ENCODE results near the gene RALGPS1.

The RALGPS1 gene

DNA sequence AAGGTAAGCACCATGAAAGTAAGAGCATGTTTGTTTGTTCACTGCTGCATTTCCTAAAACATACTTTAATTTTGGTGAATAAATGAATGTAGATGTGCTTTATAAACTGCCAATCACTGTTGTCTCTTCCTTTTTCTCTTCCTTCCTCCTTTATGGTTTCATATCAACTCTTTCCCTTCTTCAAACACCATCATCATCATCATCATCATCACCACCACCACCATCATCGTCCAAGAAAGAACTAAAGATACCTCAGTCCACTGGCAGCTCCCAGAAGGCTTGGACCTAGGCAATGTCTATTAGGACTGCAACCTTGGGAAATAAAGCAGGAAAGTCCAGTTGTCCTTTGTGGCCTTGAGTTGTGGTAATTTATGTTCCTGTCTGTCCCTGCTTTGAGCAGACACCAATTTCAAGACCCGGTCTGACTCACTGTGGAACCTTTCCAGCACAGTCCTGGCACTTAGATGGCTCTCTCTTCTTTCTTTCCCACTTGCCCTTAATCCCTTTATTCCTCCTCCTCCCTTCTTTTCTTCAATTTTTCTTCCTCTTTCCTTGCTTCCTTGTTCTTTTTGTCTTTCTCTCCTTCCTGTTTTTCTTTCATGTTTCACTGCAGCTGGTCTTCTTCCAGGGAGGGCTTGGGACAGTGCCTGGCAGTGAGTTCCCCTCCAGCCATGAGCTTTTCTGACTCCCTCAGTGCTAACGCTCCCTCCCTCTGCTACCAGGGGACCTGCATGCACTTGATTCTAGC, 108.5 kb downstream of the RALGPS1 start:
- DNase-seq (ENCODE audit: low read depth), result no peak

GRCh38 chr9:127025042-127025441, 110.5 kb downstream of the RALGPS1 start:
- DNase-seq (ENCODE audit: low read depth), result no peak

GRCh38 chr9:127027694-127028093, 113.1 kb downstream of the RALGPS1 start:
- no peak for DNase-seq (ENCODE audit: low read depth)

GRCh38 chr9:127029548-127029947, 115.0 kb downstream of the RALGPS1 start:
- no peak for DNase-seq (ENCODE audit: low read depth)

DNA sequence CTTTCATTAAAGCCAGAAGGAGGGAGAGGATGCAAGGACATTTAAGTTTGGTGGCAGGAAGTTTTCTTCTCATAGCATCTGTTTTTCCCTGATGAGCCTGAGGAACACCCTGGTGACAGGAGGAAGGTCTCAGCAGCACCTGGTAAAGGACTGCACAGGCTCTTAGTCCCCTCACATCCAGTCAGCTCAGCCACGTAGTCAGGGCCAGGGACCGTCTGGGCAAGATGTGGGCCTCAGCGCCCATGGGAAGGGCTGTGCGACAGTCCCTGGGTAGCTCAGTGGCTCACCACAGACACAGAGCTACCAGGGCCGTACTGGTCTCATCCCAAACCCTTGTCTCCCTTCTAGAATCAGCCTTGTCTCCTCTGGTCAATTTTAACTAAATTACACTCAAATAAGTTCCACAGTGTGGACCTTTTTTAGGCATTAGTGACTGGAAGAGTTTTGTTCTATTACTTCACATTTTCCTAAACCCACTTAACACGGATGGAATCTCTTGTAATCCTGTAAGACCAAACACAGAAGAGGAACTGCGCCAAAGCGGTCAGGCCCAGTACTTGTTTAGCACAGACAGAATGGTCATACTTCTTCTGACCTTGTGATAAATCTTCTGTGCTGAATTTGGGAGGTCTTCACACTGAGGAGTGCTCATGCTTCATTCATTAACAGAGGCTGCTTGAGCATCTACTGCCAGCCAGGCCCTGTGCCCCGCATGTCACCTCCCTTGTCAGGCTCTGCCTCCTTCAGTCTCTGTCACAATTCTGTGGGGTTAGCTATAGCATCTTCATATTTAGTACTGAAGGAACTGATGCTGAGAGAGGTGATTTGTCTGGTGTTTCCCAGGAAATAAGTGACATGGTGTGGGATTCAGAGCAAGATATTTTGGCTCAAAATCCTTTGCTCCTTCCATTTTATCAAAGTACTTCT, 116.5 kb downstream of the RALGPS1 start:
- DNase-seq (ENCODE audit: low read depth), result no peak

- no peak for DNase-seq (ENCODE audit: low read depth)
These were observed 117.7 kb downstream of the RALGPS1 start for GRCh38 chr9:127032256-127032655.

DNA sequence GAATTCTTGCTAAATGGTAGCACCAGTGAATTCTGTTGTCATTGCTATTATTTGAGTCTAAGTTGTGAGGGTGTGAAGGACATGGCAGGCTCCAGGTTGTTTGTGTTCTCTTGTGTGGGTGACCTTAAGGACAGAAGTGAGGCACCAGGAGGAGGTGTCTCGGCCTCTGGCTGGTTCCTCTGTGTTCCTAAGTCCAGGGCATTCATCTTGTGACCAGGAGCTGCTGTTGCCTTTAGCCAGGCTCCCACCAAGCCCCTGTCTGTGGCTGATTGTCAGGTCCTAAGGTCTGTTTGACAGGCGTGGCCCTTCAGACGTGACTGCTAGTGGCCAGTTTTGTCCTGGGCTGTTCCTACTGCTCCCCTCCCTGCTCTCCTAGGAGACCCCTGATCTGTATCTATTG, 118.5 kb downstream of the RALGPS1 start:
- DNase-seq (ENCODE audit: low read depth), result no peak

- no peak for DNase-seq (ENCODE audit: low read depth)
These were observed 119.2 kb downstream of the RALGPS1 start for GRCh38 chr9:127033789-127034188.

- no peak for DNase-seq (ENCODE audit: low read depth)
These were observed 120.1 kb downstream of the RALGPS1 start for GRCh38 chr9:127034691-127035090.

- no peak for DNase-seq (ENCODE audit: low read depth)
These were observed 120.8 kb downstream of the RALGPS1 start for GRCh38 chr9:127035423-127035822.

DNA sequence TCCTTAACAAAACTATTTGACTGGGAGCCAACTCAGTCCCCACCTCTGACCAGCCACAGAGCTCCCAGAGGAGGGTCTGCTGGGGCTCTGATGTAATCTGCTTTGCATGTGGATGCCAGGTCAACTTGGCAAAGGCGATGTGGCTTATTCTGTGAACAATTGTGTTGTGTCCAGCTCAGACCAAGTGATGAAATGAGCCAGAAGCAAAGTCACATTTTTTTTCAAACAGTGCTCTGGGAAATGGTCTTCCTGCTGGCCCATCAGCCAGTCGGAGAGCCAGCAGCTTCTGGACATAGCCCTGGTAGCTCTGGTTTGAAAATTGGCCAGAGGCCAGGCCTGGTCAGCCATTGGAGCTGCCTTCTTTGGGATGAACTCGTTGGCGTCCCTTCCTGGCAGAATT, 121.4 kb downstream of the RALGPS1 start:
- no peak for DNase-seq (ENCODE audit: low read depth)

- DNase-seq (ENCODE audit: low read depth), result no peak
These were observed 121.9 kb downstream of the RALGPS1 start for GRCh38 chr9:127036437-127036836.

GRCh38 chr9:127038531-127038930, 123.9 kb downstream of the RALGPS1 start:
- no peak for DNase-seq (ENCODE audit: low read depth)

GRCh38 chr9:127039492-127039891, 124.9 kb downstream of the RALGPS1 start:
- DNase-seq (ENCODE audit: low read depth), result no peak

DNA sequence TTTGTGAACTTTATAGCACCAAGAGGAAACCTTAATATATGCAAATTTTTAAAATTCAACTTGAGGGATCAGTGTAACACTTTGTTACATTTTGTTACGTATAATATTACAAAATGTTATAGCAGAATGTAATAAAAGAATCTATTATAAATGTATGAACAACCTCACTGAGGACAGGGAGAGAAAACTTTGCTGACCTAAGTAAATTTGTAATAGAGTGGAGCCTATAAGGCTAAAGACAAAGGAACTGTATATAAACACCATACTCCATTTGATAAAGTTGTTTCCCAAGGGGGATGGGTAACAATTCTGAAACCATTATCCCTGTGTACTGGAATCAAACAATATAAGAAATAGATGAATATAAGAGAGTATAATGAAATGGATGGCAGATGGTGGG, 130.6 kb downstream of the RALGPS1 start:
- no peak for DNase-seq (ENCODE audit: low read depth)

DNA sequence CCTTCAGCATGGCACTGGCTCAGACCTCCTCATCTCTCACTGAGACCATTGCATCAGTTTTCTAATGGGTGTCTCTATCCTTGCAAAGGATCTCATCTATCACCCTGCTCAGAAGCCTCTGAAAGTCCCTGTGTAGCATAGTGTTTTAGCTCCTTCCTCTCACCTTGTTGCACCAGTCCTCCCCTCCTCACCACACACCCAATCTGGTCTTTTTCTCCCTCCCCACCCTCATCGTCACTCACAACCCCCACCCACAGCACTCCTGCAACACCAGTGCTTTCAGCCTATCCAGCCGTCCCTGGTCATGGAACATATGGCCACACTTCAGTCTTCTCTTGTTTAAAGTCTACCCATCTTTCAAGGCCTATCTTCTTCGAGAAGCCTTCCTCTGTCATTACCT, 133.4 kb downstream of the RALGPS1 start:
- no peak for DNase-seq (ENCODE audit: low read depth)

DNA sequence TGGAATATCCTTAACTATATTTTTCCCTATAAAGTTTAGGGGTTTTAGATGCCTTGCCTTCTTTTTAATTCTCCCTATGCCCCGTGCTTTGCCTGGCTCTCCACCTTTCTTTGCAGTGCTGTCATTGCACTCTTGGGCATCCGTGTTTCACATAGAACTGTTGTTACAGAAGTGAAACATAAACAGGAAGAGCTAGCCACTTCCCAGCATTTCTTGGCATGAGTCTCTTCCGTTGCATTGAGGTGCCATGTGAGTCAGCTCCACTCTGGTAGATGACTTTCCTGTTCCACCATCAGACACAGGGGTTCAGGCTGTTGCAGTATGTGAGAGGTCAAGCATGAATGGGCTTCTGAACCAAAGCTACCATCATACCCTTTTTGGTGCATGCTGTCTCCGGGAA, 134.5 kb downstream of the RALGPS1 start:
- DNase-seq (ENCODE audit: low read depth), result no peak

DNA sequence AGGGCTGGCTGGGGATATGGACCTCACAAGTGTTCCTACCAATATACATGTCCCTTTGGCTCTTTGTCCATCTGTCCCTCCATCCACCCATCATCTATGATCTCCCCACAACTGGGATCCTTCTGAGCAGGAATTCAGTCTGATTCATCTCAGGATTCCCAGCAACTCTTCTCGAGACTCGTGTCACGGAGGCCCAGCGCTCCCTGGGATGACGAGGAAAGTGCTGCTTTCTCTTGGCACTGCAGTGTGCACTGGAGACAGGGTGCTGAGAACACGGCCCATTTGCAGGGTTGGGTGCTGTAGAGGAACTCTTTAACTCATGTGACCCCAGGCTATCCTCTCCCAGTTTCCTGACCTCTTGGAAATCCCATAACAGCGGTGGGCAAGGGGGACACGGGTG, 135.0 kb downstream of the RALGPS1 start:
- no peak for DNase-seq (ENCODE audit: low read depth)

- DNase-seq (ENCODE audit: low read depth), result no peak
These were observed 135.6 kb downstream of the RALGPS1 start for GRCh38 chr9:127050152-127050551.

- no peak for DNase-seq (ENCODE audit: low read depth)
These were observed 136.0 kb downstream of the RALGPS1 start for GRCh38 chr9:127050591-127051001.

GRCh38 chr9:127051881-127052595, 137.5 kb downstream of the RALGPS1 start:
- no peak for DNase-seq (ENCODE audit: low read depth)

- no peak for DNase-seq (ENCODE audit: low read depth)
These were observed 138.7 kb downstream of the RALGPS1 start for GRCh38 chr9:127053057-127053821.

Measured in CMK (cell line).